SK-N-SH (cell line): ENCODE measurements around the gene PIAS3.

ENCODE experiments used
- CHD2 ChIP-seq: fragments of 150-350 bp; IDR thresholded peaks from 2 replicates; pipeline ENCODE4 v1.6.1; 2018; ENCODE audit warnings: low read length; ENCODE audit not compliant: partially characterized antibody
- CTCF ChIP-seq: fragments of 200-600 bp; sonication (generic); IDR thresholded peaks from 2 replicates; pipeline ENCODE4 v1.6.1; 2017; ENCODE audit warnings: antibody characterized with exemption, mild to moderate bottlenecking, moderate library complexity
- RAD21 ChIP-seq: IDR thresholded peaks from 2 replicates; pipeline ENCODE4 v1.6.1; 2012; ENCODE audit warnings: mild to moderate bottlenecking, low read length

DNA sequence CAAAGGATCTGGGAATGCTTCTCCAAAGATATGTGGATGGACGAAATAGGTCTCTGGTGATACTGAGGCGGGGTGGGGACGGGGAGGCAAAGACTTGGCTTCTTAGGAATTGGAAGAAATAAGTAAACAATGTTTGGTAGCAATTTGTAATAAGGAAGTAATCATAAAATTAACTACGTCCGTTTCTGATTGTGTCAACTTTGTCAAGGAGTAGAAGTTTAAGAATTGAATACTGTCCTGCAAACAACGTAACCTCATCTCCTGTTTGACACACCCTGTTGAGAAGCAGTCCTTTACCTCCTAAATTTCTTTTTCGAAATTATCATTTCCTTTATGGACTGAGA is 34.4 kb downstream of the PIAS3 start:
- no peak for TF ChIP-seq CTCF
- TF ChIP-seq CHD2, result no peak
- TF ChIP-seq RAD21, result no peak
